GM11168 (cell line): ENCODE data around the gene ANHX.

Experiments
- in situ Hi-C: fragments of 300-500 bp; cut with MboI; formaldehyde crosslinking; loops from one replicate; pipeline ENCODE4 v1.12.0; 2022; ENCODE audit warnings: low sequenced_read_pairs; ENCODE audit not compliant: unreplicated experiment

Gene ANHX

GRCh38 chr12:133203344-133204263 is 32.1 kb downstream of the ANHX start:
- in situ Hi-C loops: no loop called here

- in situ Hi-C loops: no loop called here
Measured at GRCh38 chr12:133202493-133203343, 33.0 kb downstream of the ANHX start.

GRCh38 chr12:133201888-133202287 is 33.8 kb downstream of the ANHX start:
- in situ Hi-C loops: no loop called here

GRCh38 chr12:133192847-133193246 is 42.8 kb downstream of the ANHX start:
- in situ Hi-C loops: no loop called here

- in situ Hi-C loops: no loop called here
Measured at GRCh38 chr12:133190176-133190575, 45.5 kb downstream of the ANHX start.

- in situ Hi-C loops: no loop called here
Measured at GRCh38 chr12:133181238-133181959, 54.3 kb downstream of the ANHX start, which contains the start of gene ZNF268. Gene ZNF268, plus strand, starts transcription at chr12:133181495. Its CDS starts 503 bp downstream, at chr12:133181998.

GRCh38 chr12:133180669-133181068 is 55.0 kb downstream of the ANHX start:
- in situ Hi-C loops: no loop called here

GRCh38 chr12:133174901-133175300 is 60.8 kb downstream of the ANHX start:
- in situ Hi-C loops: no loop called here

GRCh38 chr12:133172491-133172890 is 63.2 kb downstream of the ANHX start:
- in situ Hi-C loops: no loop called here
